Mesendoderm (in vitro differentiated cells): ENCODE results near the gene KIF16B.
"Not testable (repeated sequence)": the region's sequence is repeated elsewhere in the genome, so short reads cannot be mapped to it uniquely, and the experiment has no call there.

Experiments
- DNase-seq: peaks from one replicate; pipeline ENCODE4 v3.0.0; 2013
- H2AK5ac ChIP-seq: 2 replicates; pipeline ENCODE4 v1.6.1; 2013; ENCODE audit warnings: low read length, inconsistent platforms
- H2BK120ac ChIP-seq: 2 replicates; pipeline ENCODE4 v1.6.1; 2013; ENCODE audit warnings: low read depth, mild to moderate bottlenecking, low read length, moderate library complexity, mixed read lengths
- H2BK15ac ChIP-seq: replicated peaks from 2 replicates; pipeline ENCODE4 v1.6.1; 2013; ENCODE audit warnings: low read depth, mild to moderate bottlenecking, moderate library complexity
- H2BK5ac ChIP-seq: 2 replicates; pipeline ENCODE4 v1.6.1; 2013; ENCODE audit warnings: low read length, inconsistent platforms
- H3K18ac ChIP-seq: 2 replicates; pipeline ENCODE4 v1.6.1; 2013; ENCODE audit warnings: mild to moderate bottlenecking, low read length, mixed read lengths
- H3K23ac ChIP-seq: one replicate; pipeline ENCODE4 v1.6.1; 2013; ENCODE audit warnings: low read length
- H3K27ac ChIP-seq: 2 replicates; pipeline ENCODE4 v1.5.1; 2013; ENCODE audit warnings: low read depth, mild to moderate bottlenecking, inconsistent platforms, low read length, moderate library complexity
- H3K27me3 ChIP-seq: 2 replicates; pipeline ENCODE4 v1.6.1; 2013; ENCODE audit warnings: low read length, control low read depth, mild to moderate bottlenecking, inconsistent platforms; ENCODE audit not compliant: insufficient read depth, poor library complexity
- H3K36me3 ChIP-seq: 2 replicates; pipeline ENCODE4 v1.6.1; 2013; ENCODE audit warnings: low read length, inconsistent platforms; ENCODE audit not compliant: control insufficient read depth, insufficient read depth
- H3K4ac ChIP-seq: one replicate; pipeline ENCODE4 v1.6.1; 2013; ENCODE audit warnings: low read depth, mild to moderate bottlenecking, low read length, moderate library complexity
- H3K4me1 ChIP-seq: 2 replicates; pipeline ENCODE4 v1.6.1; 2013; ENCODE audit warnings: low read depth, low read length, inconsistent platforms; ENCODE audit not compliant: control insufficient read depth
- H3K4me2 ChIP-seq: 2 replicates; pipeline ENCODE4 v1.6.1; 2013; ENCODE audit warnings: low read length
- H3K4me3 ChIP-seq: 2 replicates; pipeline ENCODE4 v1.5.1; 2013; ENCODE audit warnings: mild to moderate bottlenecking, low read length
- H3K56ac ChIP-seq: one replicate; pipeline ENCODE4 v1.6.1; 2013; ENCODE audit warnings: low read length
- H3K79me1 ChIP-seq: 2 replicates; pipeline ENCODE4 v1.6.1; 2013; ENCODE audit warnings: low read length, inconsistent platforms
- H3K79me2 ChIP-seq: 2 replicates; pipeline ENCODE4 v1.6.1; 2013; ENCODE audit warnings: mild to moderate bottlenecking, low read length; ENCODE audit not compliant: control insufficient read depth, insufficient read depth
- H3K9ac ChIP-seq: 2 replicates; pipeline ENCODE4 v1.6.1; 2013; ENCODE audit warnings: low read length, inconsistent platforms
- H4K5ac ChIP-seq: one replicate; pipeline ENCODE4 v1.6.1; 2013; ENCODE audit warnings: low read length
- H4K8ac ChIP-seq: one replicate; pipeline ENCODE4 v1.6.1; 2013; ENCODE audit warnings: low read depth, mild to moderate bottlenecking, control low read depth, low read length, moderate library complexity
- WGBS: extraction: QIAGEN DNeasy Blood & Tissue Kit; methylation state at CpG from one replicate; pipeline ENCODE4 v1.1.7; 2013; ENCODE audit warnings: low lambda C conversion rate, missing lambda C conversion rate; ENCODE audit not compliant: insufficient coverage; ENCODE audit errors: extremely low coverage; 5-methylcytosine and 5-hydroxymethylcytosine counted together

Gene KIF16B

DNA sequence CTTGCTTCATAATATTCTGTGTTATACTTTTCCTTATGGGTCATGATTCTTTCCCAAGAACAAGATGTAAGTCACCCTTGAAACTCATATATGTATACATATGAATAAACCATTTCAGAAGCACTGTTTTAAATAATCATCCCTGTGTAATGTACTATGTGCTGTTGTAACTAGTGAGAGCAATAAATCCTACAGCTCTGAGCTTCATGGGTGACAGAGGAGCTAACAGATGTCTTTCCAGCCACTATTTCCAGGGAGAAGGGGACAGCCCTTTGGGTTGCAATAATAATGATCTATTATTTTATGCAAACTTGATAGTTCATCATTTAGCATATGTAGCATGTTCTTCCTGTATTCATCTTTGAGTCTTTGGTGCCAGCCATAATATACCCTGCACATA is 342.8 kb downstream of the KIF16B start:
- no peaks in the 10 kb centered on the region for H3K27me3 ChIP-seq

DNA sequence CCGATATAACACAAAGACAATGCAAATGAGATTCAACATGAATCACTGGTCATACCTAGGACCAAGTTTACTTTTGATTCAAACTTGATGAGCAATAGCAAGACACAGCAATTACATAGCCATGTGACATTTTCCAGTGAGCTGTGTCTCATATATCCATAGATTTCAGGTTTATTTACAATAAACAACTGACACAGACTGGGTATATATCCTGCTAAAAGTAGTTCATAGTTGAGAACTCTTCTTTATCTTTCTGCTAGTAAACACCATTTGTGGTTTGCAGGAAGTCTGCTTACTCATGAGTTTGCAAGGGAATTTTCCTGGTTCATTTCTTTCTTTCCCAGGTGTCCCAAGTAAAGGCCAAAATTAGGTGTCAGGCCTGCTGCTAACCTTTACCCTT is 343.4 kb downstream of the KIF16B start:
- H3K9ac ChIP-seq, result no peak overlapping the region
- H3K79me1 ChIP-seq, result no peaks in the 10 kb centered on the region
- no peak overlapping the region for H3K56ac ChIP-seq
- no peak for DNase-seq
- no peak overlapping the region for H2AK5ac ChIP-seq
- no peak overlapping the region for H3K23ac ChIP-seq
- H3K27me3 ChIP-seq, result no peaks in the 10 kb centered on the region
- H3K27ac ChIP-seq, result no peak overlapping the region
- no peak overlapping the region for H4K5ac ChIP-seq
- H3K36me3 ChIP-seq, result no peaks in the 10 kb centered on the region
- H4K8ac ChIP-seq, result no peak overlapping the region
- H3K4me2 ChIP-seq, result no peak overlapping the region
- H2BK15ac ChIP-seq, result no peak overlapping the region
- H2BK120ac ChIP-seq, result no peak overlapping the region
- no peak overlapping the region for H3K4me3 ChIP-seq
- WGBS, result no CpG with 5 or more reads among the region's 1 CpG
- no peaks in the 10 kb centered on the region for H3K4me1 ChIP-seq
- H3K18ac ChIP-seq, result no peak overlapping the region
- H2BK5ac ChIP-seq, result no peak overlapping the region
- H3K79me2 ChIP-seq, result no peaks in the 10 kb centered on the region
- H3K4ac ChIP-seq, result no peak overlapping the region

More for the DNA sequence above, 342.8 kb downstream of the KIF16B start:
- no peaks in the 10 kb centered on the region for H3K36me3 ChIP-seq
- H3K18ac ChIP-seq, result no peak overlapping the region
- no peak overlapping the region for H3K4ac ChIP-seq
- no peak overlapping the region for H3K4me3 ChIP-seq
- no peak overlapping the region for H2BK5ac ChIP-seq
- no peak overlapping the region for H3K56ac ChIP-seq
- no peak for DNase-seq
- H3K27ac ChIP-seq, result no peak overlapping the region
- H3K79me2 ChIP-seq, result no peaks in the 10 kb centered on the region
- no peak overlapping the region for H4K5ac ChIP-seq
- H3K4me2 ChIP-seq, result no peak overlapping the region
- no peaks in the 10 kb centered on the region for H3K79me1 ChIP-seq
- H2AK5ac ChIP-seq, result no peak overlapping the region
- no peak overlapping the region for H2BK15ac ChIP-seq
- no peak overlapping the region for H3K23ac ChIP-seq
- H2BK120ac ChIP-seq, result no peak overlapping the region
- no peak overlapping the region for H3K9ac ChIP-seq
- H3K4me1 ChIP-seq, result no peaks in the 10 kb centered on the region
- H4K8ac ChIP-seq, result no peak overlapping the region

DNA sequence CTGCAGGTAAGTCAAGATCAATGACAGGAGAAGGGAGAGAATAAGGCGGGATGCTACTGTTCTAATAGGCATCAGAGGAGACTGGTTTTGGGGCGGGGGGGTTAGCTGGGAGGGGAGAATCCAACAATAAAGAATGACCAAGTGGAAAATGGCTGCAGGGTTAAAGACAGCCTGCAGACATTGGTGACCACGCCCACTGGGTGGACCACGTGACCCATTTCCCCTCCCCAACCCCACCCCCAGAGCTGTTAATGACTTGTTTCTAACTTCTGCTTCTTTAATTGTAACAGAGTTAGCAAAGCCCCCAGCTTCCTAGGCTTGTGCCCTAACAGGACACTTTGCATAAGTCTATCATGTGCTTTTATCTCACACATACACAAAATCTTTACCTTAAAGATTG is 344.5 kb downstream of the KIF16B start:
- no peak for DNase-seq
- Histone ChIP-seq H2BK120ac (no peak overlapping the region), H3K79me2 (no peaks in the 10 kb centered on the region), H3K36me3 (no peaks in the 10 kb centered on the region), H2BK15ac (no peak overlapping the region), H3K4me2 (no peak overlapping the region), H3K4me1 (no peaks in the 10 kb centered on the region), H4K8ac (no peak overlapping the region), H3K56ac (no peak overlapping the region), H3K9ac (no peak overlapping the region), H2AK5ac (no peak overlapping the region), H4K5ac (no peak overlapping the region), H3K18ac (no peak overlapping the region), H2BK5ac (no peak overlapping the region), H3K23ac (no peak overlapping the region), H3K4ac (no peak overlapping the region), H3K79me1 (no peaks in the 10 kb centered on the region), H3K27me3 (no peaks in the 10 kb centered on the region), H3K27ac (no peak overlapping the region), H3K4me3 (no peak overlapping the region)
- WGBS, result no CpG with 5 or more reads among the region's 4 CpGs

DNA sequence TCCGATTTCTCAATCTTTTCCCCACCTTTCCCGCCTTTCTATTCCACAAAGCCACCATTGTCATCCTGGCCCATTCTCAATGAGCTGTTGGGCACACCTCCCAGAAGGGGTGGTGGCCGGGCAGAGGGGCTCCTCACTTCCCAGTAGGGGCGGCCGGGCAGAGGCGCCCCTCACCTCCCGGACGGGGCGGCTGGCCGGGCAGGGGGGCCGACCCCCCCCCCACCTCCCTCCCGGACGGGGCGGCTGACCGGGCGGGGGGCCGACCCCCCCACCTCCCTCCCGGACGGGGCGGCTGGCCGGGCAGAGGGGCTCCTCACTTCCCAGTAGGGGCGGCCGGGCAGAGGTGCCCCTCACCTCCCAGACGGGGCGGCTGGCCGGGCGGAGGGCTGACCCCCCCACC is 346.3 kb downstream of the KIF16B start:
- H4K8ac ChIP-seq, H3K36me3 ChIP-seq, H2BK5ac ChIP-seq, H3K4ac ChIP-seq, H2BK15ac ChIP-seq, H3K23ac ChIP-seq, H3K4me2 ChIP-seq, DNase-seq, H4K5ac ChIP-seq, H3K79me2 ChIP-seq, H3K27ac ChIP-seq, H3K56ac ChIP-seq, H3K18ac ChIP-seq, H3K4me3 ChIP-seq, H2AK5ac ChIP-seq, H3K4me1 ChIP-seq, H3K9ac ChIP-seq, H2BK120ac ChIP-seq, H3K79me1 ChIP-seq, H3K27me3 ChIP-seq: not testable (repeated sequence)
- WGBS, result no CpG with 5 or more reads among the region's 27 CpGs

DNA sequence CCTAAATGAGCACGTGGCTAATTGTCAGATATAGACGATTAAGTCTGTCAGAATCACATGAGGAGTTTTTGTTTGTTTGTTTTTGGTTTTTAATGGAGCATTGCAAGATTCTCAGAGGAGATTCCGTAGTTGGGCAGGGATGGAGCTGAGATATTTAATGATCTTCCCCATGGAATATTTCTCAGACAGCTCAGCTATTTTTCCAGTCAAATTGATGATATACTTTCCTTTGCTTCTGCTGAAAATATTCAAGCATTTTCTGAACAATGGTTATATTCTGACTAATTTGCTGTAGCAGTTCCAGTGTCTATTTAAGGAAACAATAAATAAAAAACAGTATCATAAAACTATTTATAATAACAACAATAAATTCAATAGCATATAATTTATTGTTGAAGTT is 348.4 kb downstream of the KIF16B start:
- H3K79me1 ChIP-seq, result no peaks in the 10 kb centered on the region
- DNase-seq, result no peak
- H3K18ac ChIP-seq, result no peak overlapping the region
- no peak overlapping the region for H3K4ac ChIP-seq
- H3K27ac ChIP-seq, result no peak overlapping the region
- no peak overlapping the region for H3K4me2 ChIP-seq
- no peak overlapping the region for H3K4me3 ChIP-seq
- H4K5ac ChIP-seq, result no peak overlapping the region
- no peak overlapping the region for H2AK5ac ChIP-seq
- no peaks in the 10 kb centered on the region for H3K4me1 ChIP-seq
- WGBS, result no CpG with 5 or more reads among the region's 3 CpGs
- H3K79me2 ChIP-seq, result no peaks in the 10 kb centered on the region
- no peak overlapping the region for H2BK5ac ChIP-seq
- H3K36me3 ChIP-seq, result no peaks in the 10 kb centered on the region
- H4K8ac ChIP-seq, result no peak overlapping the region
- H2BK15ac ChIP-seq, result no peak overlapping the region
- H3K23ac ChIP-seq, result no peak overlapping the region
- no peak overlapping the region for H3K56ac ChIP-seq
- no peak overlapping the region for H3K9ac ChIP-seq
- no peaks in the 10 kb centered on the region for H3K27me3 ChIP-seq
- H2BK120ac ChIP-seq, result no peak overlapping the region

DNA sequence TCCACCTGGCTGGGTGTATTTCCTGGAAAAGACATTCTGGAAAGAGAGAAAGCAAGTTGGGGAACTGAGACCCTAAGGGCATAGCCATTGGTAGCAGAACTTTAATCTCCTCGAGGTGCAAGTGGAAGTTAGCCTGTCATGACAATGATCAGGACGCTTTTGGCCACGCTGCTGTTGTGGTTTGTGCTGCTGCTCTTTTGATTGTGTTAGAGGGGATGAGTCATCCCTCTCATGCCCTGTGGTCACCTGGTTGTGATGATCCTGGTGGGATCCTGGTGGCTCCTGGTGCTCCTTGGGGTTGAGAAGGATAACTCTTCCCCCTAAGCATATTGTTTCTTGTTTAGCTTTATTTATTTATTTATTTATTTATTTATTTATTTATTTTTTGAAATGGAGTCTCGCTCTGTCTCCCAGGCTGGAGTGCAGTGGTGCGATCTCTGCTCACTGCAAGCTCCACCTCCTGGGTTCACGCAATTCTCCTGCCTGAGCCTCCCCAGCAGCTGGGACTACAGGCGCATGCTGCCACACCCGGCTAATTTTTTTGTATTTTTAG is 350.3 kb downstream of the KIF16B start:
- Histone ChIP-seq H2AK5ac (no peak overlapping the region), H3K79me1 (no peaks in the 10 kb centered on the region), H3K27me3 (no peaks in the 10 kb centered on the region), H3K36me3 (no peaks in the 10 kb centered on the region), H3K4me1 (no peaks in the 10 kb centered on the region), H3K79me2 (no peaks in the 10 kb centered on the region), H3K4me2 (no peak overlapping the region), H2BK5ac (no peak overlapping the region), H4K5ac (no peak overlapping the region), H4K8ac (no peak overlapping the region), H3K27ac (no peak overlapping the region), H3K56ac (no peak overlapping the region), H3K18ac (no peak overlapping the region), H3K4ac (no peak overlapping the region), H3K9ac (no peak overlapping the region), H3K4me3 (no peak overlapping the region), H2BK15ac (no peak overlapping the region), H2BK120ac (no peak overlapping the region), H3K23ac (no peak overlapping the region)
- DNase-seq, result no peak
- WGBS, result no CpG with 5 or more reads among the region's 8 CpGs
